AML-193 (cell line): Measurements from ENCODE around the gene CALN1.
"Not testable (repeated sequence)": the region's sequence is repeated elsewhere in the genome, so short reads cannot be mapped to it uniquely, and the experiment has no call there.

Source experiments
- DNase-seq, 2 experiments: peaks; one replicate each; lab custom pipeline; 2025; lab: John Stamatoyannopoulos, UW

CALN1 gene

GRCh38 chr7:71864130-71864529 lies 548.0 kb downstream of the CALN1 start:
- no peak for DNase-seq

DNA sequence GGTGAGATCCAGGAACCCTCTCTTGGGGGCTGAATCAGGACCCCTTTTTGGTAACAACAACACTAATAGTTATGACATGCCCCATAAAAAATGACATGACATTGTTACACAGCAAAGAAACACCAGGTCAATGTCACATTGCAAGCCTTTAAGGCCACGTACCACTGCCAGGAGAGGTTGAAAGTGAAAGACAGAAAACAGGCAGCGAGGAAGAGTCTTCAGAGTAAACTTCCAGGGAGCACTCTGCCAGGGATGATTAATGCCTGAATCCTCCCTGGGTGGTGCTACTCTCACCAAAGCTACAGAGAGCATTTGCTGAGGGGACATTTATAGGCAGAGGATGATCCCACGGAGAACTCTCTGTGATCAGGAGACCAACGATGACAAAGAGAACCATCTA lies 551.6 kb downstream of the CALN1 start:
- no peak for DNase-seq

DNA sequence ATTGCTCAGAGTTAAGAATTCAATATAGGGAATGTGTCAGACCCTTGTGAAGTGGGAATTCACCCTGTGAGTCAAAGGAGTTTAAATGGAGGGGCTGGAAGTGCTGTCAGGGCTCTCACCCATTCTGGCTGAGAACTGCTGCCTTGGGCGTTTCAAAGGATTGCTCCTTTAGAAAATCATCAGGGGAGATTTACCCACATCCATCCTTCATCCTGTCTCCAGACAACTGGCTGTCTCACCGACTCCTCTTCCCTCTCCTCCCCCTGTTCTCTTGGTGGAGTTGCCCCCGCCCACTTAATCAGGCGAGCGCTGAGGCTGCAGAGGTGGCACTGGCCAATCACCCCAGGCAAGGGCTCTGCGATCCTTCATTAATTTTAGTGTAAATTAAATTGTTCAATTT lies 554.8 kb downstream of the CALN1 start:
- no peak for DNase-seq

- no peak for DNase-seq
These were observed 557.4 kb downstream of the CALN1 start for GRCh38 chr7:71854546-71855397.

DNA sequence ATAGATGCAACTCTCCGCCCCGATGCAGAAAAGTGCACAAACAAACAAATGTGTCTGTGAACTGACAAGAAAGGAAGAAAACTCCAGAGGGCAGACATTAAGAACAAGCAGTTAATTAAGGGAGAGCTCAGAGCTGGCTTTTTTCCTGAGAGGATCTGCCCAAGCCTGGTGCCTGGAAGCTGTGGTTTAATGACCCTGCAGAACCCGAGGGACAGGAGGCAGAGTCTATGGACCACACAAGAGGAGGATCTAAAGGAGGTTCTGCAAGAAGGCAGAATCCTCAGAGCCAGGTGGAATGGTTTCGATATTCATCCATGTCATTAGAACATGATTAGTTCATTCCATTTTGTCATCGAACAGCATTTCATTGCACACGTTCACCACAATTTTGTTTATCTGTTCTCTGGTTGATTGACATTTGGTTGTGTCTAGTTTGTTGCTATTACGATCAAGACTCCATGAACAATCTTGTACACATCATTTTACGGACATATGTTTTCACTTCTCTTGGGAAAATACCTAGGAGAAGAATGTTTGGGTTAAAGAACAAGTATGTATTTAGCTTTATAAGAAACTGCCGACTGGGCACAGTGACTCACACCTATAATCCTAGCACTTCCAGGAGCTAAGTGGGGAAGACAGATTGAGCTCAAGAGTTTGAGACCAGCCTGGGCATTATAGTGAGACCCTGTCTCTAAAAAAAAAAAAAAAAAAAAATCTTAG lies 560.2 kb downstream of the CALN1 start:
- DNase-seq: no peak

DNA sequence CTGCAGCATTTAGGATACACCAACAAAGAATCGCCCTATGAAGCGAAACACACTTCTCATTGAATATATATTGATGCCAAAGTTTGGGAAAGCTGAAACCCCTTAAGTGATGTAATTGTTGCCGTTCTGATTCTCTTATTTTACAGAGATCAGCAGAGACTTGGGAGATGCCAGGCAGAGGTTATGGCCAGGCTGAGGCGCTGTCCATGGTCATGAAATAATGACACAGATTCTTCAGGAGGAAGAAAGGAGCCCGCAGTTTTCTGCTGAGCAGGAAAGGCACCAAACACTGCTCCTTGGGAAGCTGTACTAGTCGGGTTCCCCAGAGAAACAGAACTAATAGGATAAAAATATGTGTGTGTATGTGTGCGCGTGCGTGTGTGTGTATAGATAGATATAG lies 566.0 kb downstream of the CALN1 start:
- DNase-seq: no peak

- DNase-seq: no peak
These were observed 568.5 kb downstream of the CALN1 start for GRCh38 chr7:71843676-71844075.

GRCh38 chr7:71842786-71843185 lies 569.4 kb downstream of the CALN1 start:
- no peak for DNase-seq

DNA sequence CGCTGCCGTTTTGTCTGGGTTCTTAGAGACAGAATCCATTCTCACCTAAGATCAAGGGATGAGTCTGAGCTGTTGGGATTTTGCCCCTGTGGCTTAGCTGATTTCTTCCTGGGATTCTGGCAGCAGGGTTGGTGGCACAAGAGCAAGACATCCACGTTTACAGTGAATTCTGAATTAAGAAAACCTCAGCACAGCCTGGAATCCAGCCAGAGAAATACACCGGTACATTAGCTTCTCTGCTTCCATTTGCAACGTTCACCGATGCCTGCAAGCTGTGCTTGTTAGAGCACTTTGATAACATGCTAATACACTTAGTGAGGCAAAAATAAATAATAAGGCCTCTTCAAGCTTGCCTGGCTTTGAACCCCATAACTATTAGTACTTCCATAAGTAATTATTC lies 569.8 kb downstream of the CALN1 start:
- no peak for DNase-seq

GRCh38 chr7:71835056-71835455 lies 577.1 kb downstream of the CALN1 start:
- no peak for DNase-seq

DNA sequence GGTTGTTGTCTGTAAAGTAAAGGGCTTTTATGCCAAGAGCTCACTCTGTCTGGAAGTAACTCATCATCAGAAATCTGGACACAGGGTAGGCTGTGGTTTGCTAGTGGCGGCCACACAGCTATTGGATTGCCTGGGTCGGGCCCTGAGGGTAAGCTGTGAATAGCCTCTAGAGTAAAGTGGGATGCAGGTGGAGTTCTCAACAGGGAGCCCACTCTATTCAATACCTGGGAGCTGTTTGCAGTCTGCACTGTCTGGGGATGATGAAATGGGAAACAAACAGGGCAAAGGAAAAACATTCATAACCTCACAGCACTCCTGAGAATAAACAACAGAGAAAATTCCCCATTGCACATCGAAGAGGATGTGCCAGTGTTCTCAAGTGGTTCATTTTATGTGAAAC lies 582.6 kb downstream of the CALN1 start:
- DNase-seq: no peak

DNA sequence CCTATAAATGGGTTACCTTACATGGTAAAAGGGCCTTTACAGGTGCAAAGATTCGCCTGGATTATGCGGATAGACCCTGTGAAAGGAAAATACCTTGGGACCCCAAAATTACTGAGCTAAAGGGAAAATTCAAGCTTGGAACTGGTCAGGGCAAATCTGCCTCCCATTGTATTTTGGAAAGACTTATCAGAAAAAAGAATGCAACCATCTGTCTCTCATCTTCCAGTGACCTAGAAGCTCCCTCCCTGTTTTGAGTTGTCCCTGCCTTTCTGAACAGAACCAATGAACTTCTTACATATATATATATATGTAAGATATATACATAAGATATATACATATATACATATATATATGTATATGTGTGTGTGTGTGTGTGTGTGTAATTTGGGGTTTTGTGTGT lies 583.8 kb downstream of the CALN1 start:
- no peak for DNase-seq

- no peak for DNase-seq
These were observed 586.0 kb downstream of the CALN1 start for GRCh38 chr7:71826141-71826540.

DNA sequence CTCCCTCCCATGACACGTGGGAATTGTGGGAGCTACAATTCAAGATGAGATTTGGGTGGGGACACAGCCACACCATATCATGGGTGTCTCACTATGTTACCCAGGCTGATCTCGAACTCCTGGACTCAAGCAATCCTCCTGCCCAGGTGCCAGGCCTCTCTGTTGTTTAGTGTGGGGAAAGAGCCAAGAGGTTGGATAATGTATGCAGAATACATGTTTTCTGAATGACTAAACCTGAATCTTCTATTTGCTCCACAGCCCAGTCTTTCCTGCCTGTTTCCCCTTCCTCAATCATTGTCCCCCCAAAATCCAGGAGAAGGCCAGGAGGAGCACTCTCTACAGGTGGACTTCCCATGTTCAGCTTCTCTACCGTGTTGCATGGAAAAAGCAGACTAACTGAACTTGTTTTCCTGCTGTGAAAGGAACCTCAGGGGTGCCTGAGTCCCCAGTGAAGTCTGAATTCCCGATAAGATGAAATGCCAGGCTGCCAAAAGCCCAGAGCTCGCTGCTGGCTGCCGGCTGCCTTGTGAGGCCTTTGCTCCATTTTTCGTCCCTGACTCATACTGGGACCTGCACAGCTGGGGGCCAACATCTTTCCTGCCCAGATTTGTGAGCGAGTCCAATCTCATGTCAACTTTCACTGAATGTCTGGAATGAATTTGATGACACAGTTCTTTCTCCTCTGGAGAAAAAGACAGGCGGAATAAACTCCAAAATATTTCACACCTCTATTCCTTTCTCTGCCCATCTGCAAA lies 588.0 kb downstream of the CALN1 start:
- no peak for DNase-seq

DNA sequence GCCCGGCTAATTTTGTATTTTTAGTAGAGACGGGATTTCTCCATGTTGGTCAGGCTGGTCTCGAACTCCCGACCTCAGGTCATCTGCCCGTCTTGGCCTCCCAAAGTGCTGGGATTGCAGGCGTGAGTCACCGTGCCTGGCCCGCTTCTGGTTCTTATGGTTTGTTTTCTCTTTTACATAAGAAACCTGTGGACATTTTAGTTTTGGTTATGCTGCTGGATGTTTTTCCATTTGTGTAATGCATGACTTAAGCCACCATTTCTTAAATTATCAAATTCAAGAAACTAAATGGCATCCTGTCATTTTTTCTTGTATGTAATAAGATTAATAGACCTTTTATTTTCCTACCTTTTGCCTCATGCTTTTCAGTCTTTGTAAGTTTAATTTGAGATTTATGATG lies 589.7 kb downstream of the CALN1 start:
- DNase-seq: not testable (repeated sequence)

DNA sequence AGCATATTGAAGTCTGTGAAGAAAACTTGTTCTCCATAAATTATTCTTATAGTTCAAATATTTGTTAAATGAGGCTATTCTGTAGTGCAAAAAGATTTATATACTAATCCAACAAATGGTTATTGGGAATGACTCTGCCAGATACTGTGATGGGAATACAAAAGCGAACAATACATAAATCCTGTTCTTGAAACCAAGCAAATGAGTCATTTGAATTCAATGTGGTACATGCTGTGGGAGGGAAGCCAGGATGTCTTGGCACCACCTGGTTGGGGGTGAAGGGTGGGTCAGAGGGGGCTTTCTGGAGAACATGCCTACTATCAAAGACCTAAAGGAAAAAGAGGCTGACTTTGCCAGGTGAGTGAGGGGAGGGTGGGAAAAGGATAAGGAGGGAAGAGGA lies 594.2 kb downstream of the CALN1 start:
- no peak for DNase-seq

GRCh38 chr7:71808115-71808514 lies 604.0 kb downstream of the CALN1 start:
- DNase-seq: no peak

GRCh38 chr7:71804256-71804655 lies 607.9 kb downstream of the CALN1 start:
- DNase-seq: no peak

GRCh38 chr7:71801976-71802375 lies 610.2 kb downstream of the CALN1 start:
- no peak for DNase-seq

GRCh38 chr7:71800321-71800720 lies 611.8 kb downstream of the CALN1 start:
- no peak for DNase-seq

DNA sequence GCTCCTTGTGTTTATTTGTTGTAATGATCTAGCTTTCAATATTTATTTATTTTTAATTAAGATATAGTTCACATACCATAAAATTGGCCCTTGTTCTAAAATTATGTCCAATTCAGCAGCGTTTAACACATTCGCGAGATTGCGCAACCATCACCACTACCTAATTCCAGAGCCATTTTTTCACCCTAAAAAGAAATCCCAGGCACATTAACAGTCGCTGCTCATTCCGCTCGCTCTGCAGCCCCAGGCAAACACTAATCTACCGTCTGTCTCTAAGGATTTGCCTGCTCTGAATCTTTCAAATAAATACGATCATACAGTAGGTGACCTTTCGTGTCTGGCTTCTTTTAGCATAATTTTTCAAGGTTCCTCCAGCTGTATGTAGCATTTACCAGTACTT lies 616.7 kb downstream of the CALN1 start:
- no peak for DNase-seq

DNA sequence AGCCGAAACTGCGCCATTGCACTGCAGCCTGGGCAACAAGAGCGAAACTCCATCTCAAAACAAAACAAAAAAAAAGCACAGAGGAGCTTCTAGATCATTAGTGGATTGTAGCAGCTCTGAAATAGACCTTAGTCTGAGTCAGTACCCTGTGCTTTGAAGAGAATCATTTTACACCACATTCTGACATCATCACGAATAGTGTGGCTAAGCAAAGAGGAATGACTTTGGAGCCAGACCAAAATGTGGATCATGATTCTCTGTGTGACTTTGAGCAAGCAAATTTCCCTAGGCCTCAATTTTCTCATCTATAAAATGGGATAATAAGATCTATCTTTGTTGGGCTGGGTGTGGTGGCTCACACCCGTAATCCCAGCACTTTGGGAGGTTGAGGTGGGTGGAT lies 618.9 kb downstream of the CALN1 start:
- DNase-seq: no peak

GRCh38 chr7:71787513-71787912 lies 624.6 kb downstream of the CALN1 start:
- no peak for DNase-seq
